Mesothelial cell of epicardium (in vitro differentiated cells): Measurements from ENCODE around the gene EXOC4. TPM values are rescaled to one million over a fixed set of nuclear protein-coding genes. Genes with fewer than 3 reads are reported as not detected.

Source experiments
- DNase-seq, 2 experiments: peaks; one replicate each; pipeline ENCODE4 v3.0.0; 2021; ENCODE audit warnings: low spot score in 2 of 2; ENCODE audit not compliant: unreplicated experiment in 2 of 2
- H3K27ac Mint-ChIP-seq: 2 replicates; pipeline ENCODE4 v1.8.0; 2021; ENCODE audit warnings: mixed read lengths
- H3K27me3 Mint-ChIP-seq: 2 replicates; pipeline ENCODE4 v1.8.0; 2021; ENCODE audit warnings: low read depth, mixed read lengths
- H3K36me3 Mint-ChIP-seq: 2 replicates; pipeline ENCODE4 v1.8.0; 2021; ENCODE audit warnings: mixed read lengths
- H3K4me1 Mint-ChIP-seq: 2 replicates; pipeline ENCODE4 v1.8.0; 2021; ENCODE audit warnings: mixed read lengths
- H3K4me3 Mint-ChIP-seq: 2 replicates; pipeline ENCODE4 v1.8.0; 2021; ENCODE audit warnings: mild to moderate bottlenecking, moderate library complexity, mixed read lengths
- H3K9me3 Mint-ChIP-seq: 2 replicates; pipeline ENCODE4 v1.8.0; 2021; ENCODE audit warnings: mixed read lengths
- CTCF ChIP-seq: fragments of 200-600 bp; sonication (generic); IDR thresholded peaks from one replicate; pipeline ENCODE4 v1.5.0; 2021; ENCODE audit warnings: antibody characterized with exemption; ENCODE audit not compliant: unreplicated experiment
- total RNA-seq: library from RNA; stranded (reverse); gene quantifications from 3 replicates; pipeline ENCODE4 v1.2.1, GENCODE V29; 2021

EXOC4 gene
- total RNA-seq, 1 donor from 2014 or later: 105 TPM

- DNase-seq: no peak
- Mint-ChIP-seq H3K27ac (no peak overlapping the region), H3K27me3 (no peaks in the 10 kb centered on the region), H3K4me1 (peaks cover 4% of the 10 kb centered on the region), H3K36me3 (no peaks in the 10 kb centered on the region), H3K9me3 (no peaks in the 10 kb centered on the region), H3K4me3 (no peak overlapping the region)
- TF ChIP-seq CTCF: no peak
Measured at GRCh38 chr7:133529861-133530260, 277.0 kb downstream of the EXOC4 start.

DNA sequence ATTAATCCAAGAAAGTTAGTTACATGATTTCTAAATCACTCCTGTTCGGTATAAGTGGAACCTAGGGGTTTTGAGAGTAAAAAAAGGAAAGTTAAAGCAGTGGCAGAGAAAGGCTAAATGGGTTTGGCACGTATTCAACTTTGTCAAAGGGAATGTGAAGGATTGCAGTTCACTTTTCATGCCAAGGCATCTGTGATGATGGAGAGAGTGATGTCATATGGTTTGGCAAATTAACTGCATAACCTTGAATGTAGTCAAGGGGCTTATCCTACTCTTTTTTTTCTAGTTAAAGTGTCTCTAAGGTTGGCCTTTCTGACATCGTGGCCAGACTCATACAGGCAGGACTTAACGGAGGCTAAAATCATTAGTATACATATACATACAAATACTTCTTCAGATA, 277.8 kb downstream of the EXOC4 start:
- no peaks in the 10 kb centered on the region for H3K36me3 Mint-ChIP-seq
- no peak for TF ChIP-seq CTCF
- H3K4me1 Mint-ChIP-seq: peaks cover 4% of the 10 kb centered on the region
- H3K4me3 Mint-ChIP-seq: no peak overlapping the region
- H3K27me3 Mint-ChIP-seq: no peaks in the 10 kb centered on the region
- H3K9me3 Mint-ChIP-seq: no peaks in the 10 kb centered on the region
- no peak for DNase-seq
- no peak overlapping the region for H3K27ac Mint-ChIP-seq

DNA sequence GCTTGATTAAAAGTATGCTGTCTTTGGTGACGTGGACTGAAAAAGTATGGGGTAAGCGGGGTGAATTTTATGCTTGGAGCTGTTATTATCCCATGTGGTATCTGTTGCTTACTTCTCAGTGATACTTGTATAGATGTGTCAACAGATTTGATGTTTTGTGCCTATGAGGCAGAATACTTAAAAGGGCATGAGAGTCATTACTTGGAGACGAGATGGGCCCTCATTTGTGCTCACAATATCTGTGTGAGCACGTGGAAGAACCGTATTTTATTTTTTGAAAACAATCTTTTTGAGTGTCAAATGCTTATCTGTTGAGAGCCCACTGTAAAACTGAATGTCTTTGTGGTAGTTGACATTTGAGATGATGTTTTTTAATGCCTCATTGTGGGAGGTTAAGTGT, 281.9 kb downstream of the EXOC4 start:
- Mint-ChIP-seq H3K4me1 (peaks cover 6% of the 10 kb centered on the region), H3K27ac (no peak overlapping the region), H3K27me3 (no peaks in the 10 kb centered on the region), H3K9me3 (no peaks in the 10 kb centered on the region), H3K36me3 (no peaks in the 10 kb centered on the region), H3K4me3 (no peak overlapping the region)
- DNase-seq: no peak
- TF ChIP-seq CTCF: no peak

DNA sequence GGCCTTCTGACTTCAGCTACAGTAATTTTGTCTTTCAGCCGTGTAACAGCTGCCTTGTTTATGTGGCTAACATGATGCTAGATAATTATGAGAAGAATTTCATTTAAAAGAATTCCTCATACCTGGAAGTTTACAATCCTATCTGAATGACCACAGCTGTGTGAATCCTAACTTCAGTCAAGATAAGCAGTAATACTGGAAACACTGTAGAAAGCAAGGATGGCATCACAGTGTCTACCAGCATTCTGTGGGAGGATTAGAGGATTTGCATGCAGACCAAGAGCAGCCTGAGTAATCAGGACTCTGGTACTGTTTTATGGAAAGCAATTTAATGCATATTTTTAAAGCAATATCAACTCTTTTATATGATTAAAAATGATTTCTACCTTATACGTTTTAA, 282.4 kb downstream of the EXOC4 start:
- Mint-ChIP-seq H3K36me3 (no peaks in the 10 kb centered on the region), H3K27me3 (no peaks in the 10 kb centered on the region), H3K9me3 (no peaks in the 10 kb centered on the region), H3K4me1 (peaks cover 6% of the 10 kb centered on the region), H3K4me3 (no peak overlapping the region), H3K27ac (no peak overlapping the region)
- no peak for TF ChIP-seq CTCF
- no peak for DNase-seq

GRCh38 chr7:133536450-133536849, 283.6 kb downstream of the EXOC4 start:
- H3K27ac Mint-ChIP-seq: no peak overlapping the region
- TF ChIP-seq CTCF: no peak
- H3K9me3 Mint-ChIP-seq: no peaks in the 10 kb centered on the region
- H3K4me1 Mint-ChIP-seq: peaks cover 1% of the 10 kb centered on the region
- H3K4me3 Mint-ChIP-seq: no peak overlapping the region
- no peaks in the 10 kb centered on the region for H3K27me3 Mint-ChIP-seq
- H3K36me3 Mint-ChIP-seq: no peaks in the 10 kb centered on the region
- no peak for DNase-seq

DNA sequence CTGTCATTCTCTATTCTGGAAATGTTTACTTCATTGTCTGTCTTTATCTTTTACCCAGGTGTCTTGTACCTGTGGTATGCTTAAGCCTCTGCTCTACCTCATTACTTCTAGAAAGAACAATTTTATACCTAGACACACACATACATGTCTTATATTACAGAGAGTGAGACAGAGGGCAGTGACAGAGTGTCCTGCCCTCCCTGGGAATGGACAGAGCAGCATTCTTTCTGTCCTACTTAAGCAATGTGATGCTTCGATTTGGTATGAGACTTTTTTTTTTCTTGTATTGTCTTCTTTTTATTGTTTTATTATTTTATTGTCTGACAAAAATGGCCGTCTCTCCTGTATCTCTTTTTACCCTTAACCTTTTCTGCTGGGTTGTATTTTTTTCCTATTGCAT, 286.1 kb downstream of the EXOC4 start:
- no peak for TF ChIP-seq CTCF
- Mint-ChIP-seq H3K36me3 (no peaks in the 10 kb centered on the region), H3K4me3 (no peak overlapping the region), H3K9me3 (no peaks in the 10 kb centered on the region), H3K27me3 (no peaks in the 10 kb centered on the region), H3K27ac (no peak overlapping the region), H3K4me1 (peaks cover 1% of the 10 kb centered on the region)
- DNase-seq: no peak
